Vagina (tissue), 2 donors: ENCODE data around the gene BBLN. TPM values are rescaled to one million over a fixed set of nuclear protein-coding genes. Genes with fewer than 3 reads are reported as not detected.

Experiments
- DNase-seq, 2 donors: peaks; one replicate each; pipeline ENCODE4 v3.0.0-alpha.2; 2017; ENCODE audit errors: extremely low spot score in 2 of 2
- H3K27ac ChIP-seq: fragments of 200-600 bp; sonication (generic); one replicate; pipeline ENCODE4 v1.5.1; 2019
- H3K27me3 ChIP-seq: fragments of 200-600 bp; sonication (generic); one replicate; pipeline ENCODE4 v1.5.1; 2019
- H3K36me3 ChIP-seq, 2 donors: fragments of 200-600 bp; sonication (generic); one replicate each; pipeline ENCODE4 v1.5.1; 2017 to 2019
- H3K4me1 ChIP-seq: fragments of 200-600 bp; sonication (generic); one replicate; pipeline ENCODE4 v1.5.1; 2019
- H3K4me3 ChIP-seq, 2 donors: fragments of 200-600 bp; sonication (generic); 1 replicate in 1 of 2; 2 replicates in 1 of 2; pipeline ENCODE4 v1.5.1; 2016 to 2019
- H3K9me3 ChIP-seq: fragments of 200-600 bp; sonication (generic); one replicate; pipeline ENCODE4 v1.5.1; 2019
- CTCF ChIP-seq, 3 experiments: fragments of 450-650 bp in 2 of 3; fragments of 200-600 bp in 1 of 3; sonication (generic) in 1 of 3; IDR thresholded peaks; one replicate each; pipeline ENCODE4 v1.5.1; 2017 to 2019; ENCODE audit warnings: antibody characterized with exemption in 3 of 3, mild to moderate bottlenecking in 2 of 3, moderate library complexity in 2 of 3
- POLR2A ChIP-seq, 2 donors: fragments of 450-650 bp; IDR thresholded peaks; one replicate each; pipeline ENCODE4 v1.6.1; 2017; ENCODE audit warnings: antibody characterized with exemption in 2 of 2, mild to moderate bottlenecking in 2 of 2, moderate library complexity in 2 of 2
- POLR2AphosphoS5 ChIP-seq, 2 donors: sonication (generic); formaldehyde crosslinking; IDR thresholded peaks; one replicate each; pipeline ENCODE4 v1.9.0; 2017; ENCODE audit warnings: antibody characterized with exemption in 2 of 2, mild to moderate bottlenecking in 2 of 2, low read depth in 1 of 2; ENCODE audit not compliant: insufficient read depth in 1 of 2
- intact Hi-C: fragments of 100-400 bp; cut with DNase I; formaldehyde crosslinking; loops from one replicate; pipeline ENCODE4 v1.15.1; 2023
- total RNA-seq: library from RNA; depleted of rRNA; stranded (reverse); fragments of >200 nt; gene quantifications from one replicate; pipeline ENCODE4 v1.2.3, GENCODE V29; 2016

BBLN gene
- total RNA-seq, 1 donor from 2014 or later = 134 TPM

DNA sequence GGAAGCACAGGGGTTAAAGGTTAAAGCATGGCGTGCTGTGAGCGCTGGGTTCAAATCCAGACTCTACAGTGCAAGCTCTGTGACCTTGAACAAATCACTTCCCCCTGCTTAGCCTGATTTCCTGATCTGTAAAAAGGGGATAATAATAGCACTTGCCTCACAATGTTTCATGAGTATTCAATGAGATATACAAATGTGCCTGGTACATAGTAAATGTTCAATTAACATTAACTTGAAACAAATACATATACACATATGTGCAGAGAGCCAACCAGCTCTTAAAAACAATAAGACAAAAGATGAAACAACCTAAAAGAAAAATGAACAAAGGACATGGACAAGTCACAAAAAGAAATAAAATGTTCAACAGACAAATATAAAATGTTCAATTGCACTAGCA is 27.3 kb downstream of the BBLN start:
- intact Hi-C loops = no loop called here
- Histone ChIP-seq H3K27me3 (no peaks in the 10 kb centered on the region), H3K36me3 (peaks cover 0 to 32% of the 10 kb centered on the region in 2 donors)

GRCh38 chr9:128188209-128188608 is 28.1 kb downstream of the BBLN start:
- no peak overlapping the region for H3K4me3 ChIP-seq
- peaks cover 0 to 32% of the 10 kb centered on the region in 2 donors for H3K36me3 ChIP-seq
- intact Hi-C loops = no loop called here
- H3K4me1 ChIP-seq = peaks cover 34% of the 10 kb centered on the region
- no peaks in the 10 kb centered on the region for H3K27me3 ChIP-seq
- no peak for DNase-seq
- TF ChIP-seq CTCF (IDR thresholded peaks at IDR 0.05) (no peak), POLR2A (IDR thresholded peaks at IDR 0.05) (no peak), POLR2AphosphoS5 (IDR thresholded peaks at IDR 0.05; ENCODE audit: insufficient read depth in 1 of 2, low read depth in 1 of 2) (no peak)
- no peaks in the 10 kb centered on the region for H3K9me3 ChIP-seq
- H3K27ac ChIP-seq = no peak overlapping the region

More for the DNA sequence above, 27.3 kb downstream of the BBLN start:
- no peak for DNase-seq
- TF ChIP-seq CTCF (IDR thresholded peaks at IDR 0.05) = no peak
- no peak for TF ChIP-seq POLR2AphosphoS5 (IDR thresholded peaks at IDR 0.05; ENCODE audit: insufficient read depth in 1 of 2, low read depth in 1 of 2)
- no peak for TF ChIP-seq POLR2A (IDR thresholded peaks at IDR 0.05)
- H3K9me3 ChIP-seq = no peaks in the 10 kb centered on the region
- no peak overlapping the region for H3K27ac ChIP-seq
- peaks cover 27% of the 10 kb centered on the region for H3K4me1 ChIP-seq
- no peak overlapping the region for H3K4me3 ChIP-seq

DNA sequence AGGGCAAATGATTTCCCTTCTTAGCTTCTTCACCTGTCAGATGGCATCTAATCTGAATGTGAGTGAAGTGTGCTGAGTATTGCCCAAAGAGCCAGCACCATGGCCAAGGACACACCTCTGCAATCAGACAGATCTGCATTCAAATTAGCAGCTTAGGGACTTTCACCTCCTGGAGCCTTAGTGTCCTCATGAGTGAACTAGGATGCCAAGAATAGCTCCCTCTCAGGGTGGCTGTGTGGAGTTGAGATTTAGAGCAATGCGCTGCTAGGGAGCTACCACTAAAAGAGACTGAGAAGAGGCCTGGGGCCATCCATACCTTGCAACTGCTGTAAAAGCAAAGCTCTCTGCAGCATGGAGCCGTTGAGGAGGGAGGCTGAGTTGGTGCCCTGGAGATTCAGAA is 29.9 kb downstream of the BBLN start:
- no peak for TF ChIP-seq POLR2AphosphoS5 (IDR thresholded peaks at IDR 0.05; ENCODE audit: insufficient read depth in 1 of 2, low read depth in 1 of 2)
- no peak for TF ChIP-seq POLR2A (IDR thresholded peaks at IDR 0.05)
- no peak for TF ChIP-seq CTCF (IDR thresholded peaks at IDR 0.05)
- Histone ChIP-seq H3K4me3 (no peak overlapping the region), H3K9me3 (no peaks in the 10 kb centered on the region), H3K4me1 (peaks cover 36% of the 10 kb centered on the region), H3K27me3 (no peaks in the 10 kb centered on the region), H3K27ac (no peak overlapping the region), H3K36me3 (peaks cover 0 to 21% of the 10 kb centered on the region in 2 donors)
- intact Hi-C loops = no loop called here
- DNase-seq = no peak

DNA sequence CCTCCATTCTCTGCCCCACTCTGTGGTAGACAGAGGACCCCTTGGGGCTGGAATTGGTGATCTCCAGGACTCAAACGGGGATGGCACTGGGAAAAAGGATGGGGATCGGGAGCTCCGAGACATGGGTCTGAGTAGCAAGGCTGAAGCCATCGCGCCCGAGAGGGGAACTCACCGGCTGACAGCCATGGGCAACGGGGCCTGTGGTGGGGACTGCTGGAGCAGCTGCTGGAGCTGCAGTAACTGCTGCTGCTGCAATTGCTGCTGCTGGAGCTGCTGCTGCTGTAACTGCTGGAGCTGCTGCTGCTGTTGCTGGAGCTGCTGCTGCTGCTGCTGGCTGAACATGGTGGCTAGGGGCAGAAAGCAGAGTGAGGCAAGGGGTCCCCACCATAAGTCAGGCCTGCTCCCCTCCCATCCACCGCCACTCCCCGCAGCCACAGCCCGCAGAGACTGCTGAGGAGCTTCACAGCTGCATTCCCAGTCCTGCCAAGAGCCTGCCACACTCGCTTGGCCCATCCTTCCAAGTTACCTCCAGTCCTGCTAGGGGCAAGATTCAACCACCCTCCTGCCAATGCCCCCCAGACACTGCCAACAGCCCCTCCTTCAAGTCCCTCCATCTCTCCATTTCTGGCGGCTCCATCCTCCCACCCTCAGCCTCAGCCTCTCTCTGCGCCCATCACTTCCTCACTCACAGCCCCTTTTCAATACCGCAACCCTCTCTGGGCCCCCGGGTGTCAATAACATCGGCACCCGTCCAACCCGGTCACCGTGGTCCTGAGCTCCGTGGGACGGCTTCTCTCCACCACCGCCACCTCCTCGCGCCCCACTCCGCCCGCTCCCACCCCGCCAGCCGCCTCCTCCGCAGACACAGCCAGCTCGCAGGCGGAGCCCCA is 30.7 kb downstream of the BBLN start:
- peaks cover 36% of the 10 kb centered on the region for H3K4me1 ChIP-seq
- intact Hi-C loops = no loop called here
- H3K27me3 ChIP-seq = no peaks in the 10 kb centered on the region
- H3K36me3 ChIP-seq = peaks cover 0 to 14% of the 10 kb centered on the region in 2 donors
- H3K27ac ChIP-seq = peak overlapping the region; percentile 93
- DNase-seq = no peak
- H3K9me3 ChIP-seq = no peaks in the 10 kb centered on the region
- H3K4me3 ChIP-seq = peak overlapping the region; percentile 80 to 82
- TF ChIP-seq POLR2A (IDR thresholded peaks at IDR 0.05) (no peak), POLR2AphosphoS5 (IDR thresholded peaks at IDR 0.05; ENCODE audit: insufficient read depth in 1 of 2, low read depth in 1 of 2) (no peak), CTCF (IDR thresholded peaks at IDR 0.05) (no peak)
